H1 (cell line): ENCODE data around the gene GLT8D2. TPM values are rescaled to one million over a fixed set of nuclear protein-coding genes. Genes with fewer than 3 reads are reported as not detected.

Source experiments
- CTCF ChIA-PET: fragments of 300-600 bp; sonication (Branson Sonifier 250); formaldehyde crosslinking; loops from one replicate; lab custom pipeline; 2021; ENCODE audit not compliant: partially characterized antibody; lab: Charles Lee
- POLR2A ChIA-PET: fragments of 300-600 bp; sonication (Branson Sonifier 250); formaldehyde crosslinking; loops from one replicate; lab custom pipeline; 2021; ENCODE audit warnings: inconsistent platforms; ENCODE audit not compliant: partially characterized antibody; lab: Charles Lee
- DNase-seq, 2 experiments: peaks; one replicate each; pipeline versions ENCODE4 v3.0.0 to v3.0.0-alpha.2; 2010 to 2022; ENCODE audit warnings: low spot score in 2 of 2, low read depth in 1 of 2, mixed read lengths in 1 of 2
- FAIRE-seq: peaks from 2 replicates; lab custom pipeline; 2011; peaks lifted over from hg19 to GRCh38; lab: Jason Lieb, UNC
- H2AFZ ChIP-seq: 2 replicates; pipeline ENCODE4 v1.8.1; 2012; ENCODE audit warnings: low read length, inconsistent platforms
- H2AK5ac ChIP-seq: 2 replicates; pipeline ENCODE4 v1.6.1; 2013; ENCODE audit warnings: low read depth, low read length
- H2BK120ac ChIP-seq: replicated peaks from 2 replicates; pipeline ENCODE3; 2013; ENCODE audit warnings: low read depth, low read length, inconsistent platforms
- H2BK12ac ChIP-seq: 2 replicates; pipeline ENCODE4 v1.6.1; 2013; ENCODE audit warnings: low read depth, low read length
- H2BK15ac ChIP-seq: 2 replicates; pipeline ENCODE4 v1.6.1; 2013; ENCODE audit warnings: low read length
- H2BK20ac ChIP-seq: 2 replicates; pipeline ENCODE4 v1.6.1; 2013; ENCODE audit warnings: low read length
- H2BK5ac ChIP-seq: 2 replicates; pipeline ENCODE4 v1.6.1; 2013; ENCODE audit warnings: low read depth, low read length
- H3K14ac ChIP-seq: 2 replicates; pipeline ENCODE4 v1.6.1; 2013; ENCODE audit warnings: inconsistent platforms; ENCODE audit not compliant: insufficient read length
- H3K18ac ChIP-seq: 2 replicates; pipeline ENCODE4 v1.6.1; 2013; ENCODE audit warnings: low read length; ENCODE audit errors: extremely low read depth
- H3K23ac ChIP-seq: 2 replicates; pipeline ENCODE4 v1.6.1; 2013; ENCODE audit warnings: inconsistent platforms; ENCODE audit not compliant: insufficient read length
- H3K23me2 ChIP-seq: 2 replicates; pipeline ENCODE4 v1.6.1; 2013; ENCODE audit warnings: low read depth, low read length
- H3K27ac ChIP-seq: 2 replicates; pipeline ENCODE4 v1.6.1; 2011; ENCODE audit warnings: low read depth, low read length, inconsistent platforms
- H3K27me3 ChIP-seq, 4 experiments: replicated peaks in 1 of 4; 1 replicate in 1 of 4; 2 replicates in 3 of 4; pipeline versions ENCODE4 v1.6.1 to v1.8.1; 2011 to 2013; ENCODE audit warnings: low read length in 3 of 4, mild to moderate bottlenecking in 3 of 4, inconsistent platforms in 2 of 4, mixed read lengths in 2 of 4, moderate library complexity in 1 of 4; ENCODE audit not compliant: control insufficient read depth in 3 of 4, insufficient read depth in 3 of 4; ENCODE audit errors: extremely low read depth in 1 of 4
- H3K36me3 ChIP-seq, 4 experiments: 2 replicates each; pipeline versions ENCODE4 v1.6.1 to v1.8.1; 2011 to 2013; ENCODE audit warnings: mild to moderate bottlenecking in 4 of 4, low read length in 3 of 4, moderate library complexity in 2 of 4, control low read depth in 1 of 4, inconsistent platforms in 1 of 4; ENCODE audit not compliant: insufficient read depth in 4 of 4, control insufficient read depth in 2 of 4
- H3K4ac ChIP-seq: replicated peaks from 2 replicates; pipeline ENCODE3; 2013; ENCODE audit warnings: low read length, low read depth, mixed read lengths, inconsistent platforms; ENCODE audit not compliant: insufficient read length
- H3K4me1 ChIP-seq, 4 experiments: replicated peaks in 1 of 4; 1 replicate in 1 of 4; 2 replicates in 3 of 4; pipeline versions ENCODE4 v1.6.1 to v1.8.1; 2011 to 2013; ENCODE audit warnings: low read length in 3 of 4, inconsistent platforms in 2 of 4, mixed read lengths in 1 of 4; ENCODE audit not compliant: insufficient read depth in 4 of 4, control insufficient read depth in 3 of 4
- H3K4me2 ChIP-seq, 2 experiments: 2 replicates each; pipeline versions ENCODE4 v1.6.1 to v1.8.1; 2011 to 2013; ENCODE audit warnings: low read depth in 2 of 2, low read length in 2 of 2, control low read depth in 1 of 2, inconsistent platforms in 1 of 2, mild to moderate bottlenecking in 1 of 2; ENCODE audit not compliant: insufficient read depth in 1 of 2
- H3K4me3 ChIP-seq, 4 experiments: fragments of 200-600, 300-600 bp in 1 of 4; sonication (generic), shearing (Covaris generic), sonication (Bioruptor Twin) in 1 of 4; 2 replicates each; pipeline versions ENCODE4 v1.5.1 to v1.8.1; 2011 to 2016; ENCODE audit warnings: low read length in 4 of 4, low read depth in 3 of 4, control low read depth in 2 of 4, inconsistent platforms in 2 of 4, mild to moderate bottlenecking in 2 of 4, mixed read lengths in 1 of 4, moderate library complexity in 1 of 4; ENCODE audit not compliant: insufficient read depth in 2 of 4; ENCODE audit errors: extremely low read depth in 1 of 4
- H3K56ac ChIP-seq: replicated peaks from 2 replicates; pipeline ENCODE3; 2013; ENCODE audit warnings: low read depth, mild to moderate bottlenecking, mixed read lengths, low read length, inconsistent platforms; ENCODE audit not compliant: insufficient read length
- H3K79me1 ChIP-seq: 2 replicates; pipeline ENCODE4 v1.6.1; 2013; ENCODE audit warnings: low read depth, low read length, control low read depth
- H3K79me2 ChIP-seq, 2 experiments: 2 replicates each; pipeline versions ENCODE4 v1.6.1 to v1.8.1; 2012 to 2013; ENCODE audit warnings: low read length in 2 of 2, mild to moderate bottlenecking in 2 of 2, inconsistent platforms in 1 of 2; ENCODE audit not compliant: insufficient read depth in 2 of 2, control insufficient read depth in 1 of 2
- H3K9ac ChIP-seq, 4 experiments: replicated peaks in 1 of 4; 1 replicate in 1 of 4; 2 replicates in 3 of 4; pipeline versions ENCODE4 v1.6.1 to v1.8.1; 2011 to 2013; ENCODE audit warnings: low read depth in 3 of 4, low read length in 3 of 4, control low read depth in 2 of 4, mild to moderate bottlenecking in 2 of 4, moderate library complexity in 2 of 4, inconsistent platforms in 1 of 4; ENCODE audit errors: extremely low read depth in 1 of 4
- H3K9me3 ChIP-seq, 2 experiments: 2 replicates each; pipeline versions ENCODE4 v1.6.1 to v1.8.1; 2012 to 2013; ENCODE audit warnings: mild to moderate bottlenecking in 2 of 2, moderate library complexity in 2 of 2, control low read depth in 1 of 2, inconsistent platforms in 1 of 2, low read depth in 1 of 2, low read length in 1 of 2, mixed read lengths in 1 of 2; ENCODE audit not compliant: insufficient read depth in 2 of 2
- H4K20me1 ChIP-seq, 2 experiments: replicated peaks in 1 of 2; 2 replicates each; pipeline versions ENCODE3 to v1.8.1; 2011 to 2013; ENCODE audit warnings: inconsistent platforms in 2 of 2, low read length in 2 of 2, mild to moderate bottlenecking in 1 of 2; ENCODE audit not compliant: insufficient read depth in 2 of 2, control insufficient read depth in 1 of 2
- H4K5ac ChIP-seq: 2 replicates; pipeline ENCODE4 v1.6.1; 2013; ENCODE audit warnings: low read length, low read depth, mixed read lengths, inconsistent platforms; ENCODE audit not compliant: insufficient read length
- H4K8ac ChIP-seq: 2 replicates; pipeline ENCODE4 v1.8.0; 2013; ENCODE audit warnings: mild to moderate bottlenecking, moderate library complexity, low read length, inconsistent platforms; ENCODE audit not compliant: insufficient read depth; ENCODE audit errors: extremely low read depth
- H4K91ac ChIP-seq: replicated peaks from 2 replicates; pipeline ENCODE3; 2013; ENCODE audit warnings: low read length, mixed read lengths, inconsistent platforms; ENCODE audit not compliant: insufficient read length
- CREB1 ChIP-seq: IDR thresholded peaks from 2 replicates; pipeline ENCODE4 v1.6.1; 2012; ENCODE audit warnings: inconsistent platforms
- EGR1 ChIP-seq: IDR thresholded peaks from 2 replicates; pipeline ENCODE4 v1.6.1; 2011; ENCODE audit warnings: low read depth, low read length, borderline replicate concordance
- EP300 ChIP-seq, 2 experiments: IDR thresholded peaks; 1 replicate in 1 of 2; 2 replicates in 1 of 2; pipeline ENCODE4 v1.6.1; 2011 to 2012; ENCODE audit warnings: low read depth in 2 of 2, low read length in 2 of 2, mild to moderate bottlenecking in 2 of 2, borderline replicate concordance in 1 of 2, inconsistent platforms in 1 of 2, moderate library complexity in 1 of 2
- KDM4A ChIP-seq: IDR thresholded peaks from one replicate; pipeline ENCODE4 v1.7.1; 2012; ENCODE audit warnings: low read depth, mild to moderate bottlenecking, moderate library complexity, low read length, inconsistent platforms; ENCODE audit not compliant: severe bottlenecking
- POLR2A ChIP-seq, 2 experiments: IDR thresholded peaks; 1 replicate in 1 of 2; 2 replicates in 1 of 2; pipeline ENCODE4 v1.6.1; 2011; ENCODE audit warnings: low read depth in 2 of 2, low read length in 2 of 2, mild to moderate bottlenecking in 2 of 2; ENCODE audit errors: control extremely low read depth in 1 of 2
- RBBP5 ChIP-seq: IDR thresholded peaks from 2 replicates; pipeline ENCODE4 v1.7.1; 2012; ENCODE audit warnings: low read depth, mild to moderate bottlenecking, inconsistent platforms, low read length, moderate library complexity, borderline replicate concordance
- SIN3A ChIP-seq, 2 experiments: IDR thresholded peaks in 1 of 2; conservative IDR thresholded peaks in 1 of 2; 2 replicates each; pipeline ENCODE4 v1.6.1; 2011 to 2012; ENCODE audit warnings: low read length in 2 of 2, improper control_type of control experiment in 1 of 2, low read depth in 1 of 2, mild to moderate bottlenecking in 1 of 2
- TAF7 ChIP-seq: optimal IDR thresholded peaks from 2 replicates; pipeline ENCODE3; 2011; ENCODE audit warnings: low read depth, mild to moderate bottlenecking, inconsistent platforms, low read length, moderate library complexity, borderline replicate concordance
- WGBS, 2 experiments: shearing (Covaris generic) in 1 of 2; methylation state at CpG; one replicate each; pipeline versions ENCODE4 v1.1.6 to v1.1.7; 2013 to 2015; ENCODE audit warnings: low lambda C conversion rate in 2 of 2, mixed read lengths in 2 of 2, inconsistent platforms in 1 of 2, low coverage in 1 of 2, missing lambda C conversion rate in 1 of 2; ENCODE audit not compliant: insufficient replicate concordance in 2 of 2, insufficient coverage in 1 of 2, insufficient read length in 1 of 2; ENCODE audit errors: extremely low coverage in 1 of 2, missing lambda C conversion rate in 1 of 2; 5-methylcytosine and 5-hydroxymethylcytosine counted together
- polyA plus RNA-seq, 7 experiments: library from polyadenylated mRNA; depleted of rRNA in 3 of 7; stranded (reverse) in 5 of 7; unstranded in 2 of 7; fragments of >200 nt in 5 of 7; fragments of 200-250 nt in 2 of 7; gene quantifications; 1 replicate in 5 of 7; 2 replicates in 1 of 7; 4 replicates in 1 of 7; pipeline versions ENCODE4 v1.2.1 to v1.2.3, GENCODE V29; 2011 to 2013; ENCODE audit warnings: missing spikeins in 2 of 7, mixed read lengths in 2 of 7
- total RNA-seq: library from RNA; stranded (reverse); fragmentation: NEBNext Ultra II Directional; extraction: Animal tissue kit (Norgen Biotek cat#: 25700); gene quantifications from 2 replicates; pipeline ENCODE4 v1.2.1, GENCODE V29; 2021
- TF ChIP-seq, protein P1 (sequence below): IDR thresholded peaks from 2 replicates; pipeline ENCODE4 v1.6.1; 2012; ENCODE audit warnings: inconsistent platforms

Gene GLT8D2
- total and polyA plus RNA-seq, 2 of the 8 experiments (the other 6 are each of a cell fraction or from before 2014, with no cell fraction given), result 6.8 to 9.8 TPM

DNA sequence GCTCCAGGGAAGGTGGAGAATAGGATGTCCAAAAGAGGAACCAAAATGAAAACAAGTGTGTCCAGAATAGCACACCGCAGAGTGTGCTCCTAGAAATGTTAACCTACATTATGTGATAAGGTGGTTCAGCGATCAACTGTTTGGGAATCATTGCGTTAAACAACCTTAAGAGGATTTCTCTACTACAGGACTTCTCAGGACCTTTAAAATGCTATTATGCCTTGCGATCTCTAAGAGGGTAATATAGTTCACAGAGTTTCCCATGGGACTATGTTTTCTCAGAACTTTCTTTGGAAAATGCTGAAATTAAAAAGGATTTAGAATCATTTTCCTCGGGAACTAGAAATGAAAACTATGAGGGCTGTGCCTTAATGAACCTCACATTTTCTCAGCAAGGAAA is 1.8 kb downstream of the GLT8D2 start:
- H3K4me1 ChIP-seq, result peaks cover 0 to 3% (median 1%) of the 10 kb centered on the region in 4 experiments; a peak in 2 of 7 replicates
- no peak overlapping the region for H2BK120ac ChIP-seq
- no peak overlapping the region for H3K9ac ChIP-seq
- H3K4me2 ChIP-seq, result no peak overlapping the region
- no peak for DNase-seq
- H2BK15ac ChIP-seq, result no peak overlapping the region
- H3K23ac ChIP-seq, result no peak overlapping the region
- WGBS, 2 experiments, result 94% methylated on average over 5 of the region's 5 CpGs; no CpG with 5 or more reads in 1 of the 2 experiments
- H3K36me3 ChIP-seq, result no peaks in the 10 kb centered on the region
- H3K23me2 ChIP-seq, result peaks cover 11% of the 10 kb centered on the region
- no peak overlapping the region for H3K27ac ChIP-seq
- POLR2A ChIA-PET, result no interaction called here
- no peaks in the 10 kb centered on the region for H3K79me2 ChIP-seq
- H3K56ac ChIP-seq, result no peak overlapping the region
- H4K8ac ChIP-seq, result no peak overlapping the region
- no peak overlapping the region for H3K4me3 ChIP-seq
- no peak overlapping the region for H3K18ac ChIP-seq
- H2BK20ac ChIP-seq, result no peak overlapping the region
- H4K20me1 ChIP-seq, result no peaks in the 10 kb centered on the region
- peaks cover 0 to 3% (median 0%) of the 10 kb centered on the region in 4 experiments; a peak in 2 of 7 replicates for H3K27me3 ChIP-seq
- H3K4ac ChIP-seq, result no peak overlapping the region
- H4K91ac ChIP-seq, result no peak overlapping the region
- H3K79me1 ChIP-seq, result no peaks in the 10 kb centered on the region
- no peak overlapping the region for H3K14ac ChIP-seq
- no peak overlapping the region for H2AK5ac ChIP-seq
- no peak overlapping the region for H2AFZ ChIP-seq
- no peak overlapping the region for H4K5ac ChIP-seq
- no peak for FAIRE-seq
- H2BK12ac ChIP-seq, result no peak overlapping the region
- no peak overlapping the region for H2BK5ac ChIP-seq
- CTCF ChIA-PET, result interaction anchor here (1.2 kb wide), 1 partner anchor 10 kb away, joined by 3 read pairs; no protein-coding TSS in a partner anchor
- no peak for TF ChIP-seq EGR1
- TF ChIP-seq, protein P1, sequence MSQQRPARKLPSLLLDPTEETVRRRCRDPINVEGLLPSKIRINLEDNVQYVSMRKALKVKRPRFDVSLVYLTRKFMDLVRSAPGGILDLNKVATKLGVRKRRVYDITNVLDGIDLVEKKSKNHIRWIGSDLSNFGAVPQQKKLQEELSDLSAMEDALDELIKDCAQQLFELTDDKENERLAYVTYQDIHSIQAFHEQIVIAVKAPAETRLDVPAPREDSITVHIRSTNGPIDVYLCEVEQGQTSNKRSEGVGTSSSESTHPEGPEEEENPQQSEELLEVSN, result no peak
- no peak for TF ChIP-seq CREB1
- TF ChIP-seq SIN3A (conservative IDR thresholded peaks at IDR 0.05 in 1 of 2, IDR thresholded peaks at IDR 0.05 in 1 of 2; ENCODE audit: low read depth in 1 of 2, low read length in 2 of 2), result no peak
- TF ChIP-seq EP300 (IDR thresholded peaks at IDR 0.05; ENCODE audit: borderline replicate concordance in 1 of 2, low read depth in 2 of 2, low read length in 2 of 2), result no peak
- TF ChIP-seq RBBP5, result no peak
- no peak for TF ChIP-seq POLR2A (IDR thresholded peaks at IDR 0.05; ENCODE audit: control extremely low read depth in 1 of 2, low read depth in 2 of 2, low read length in 2 of 2)
- no peak for TF ChIP-seq KDM4A
- TF ChIP-seq TAF7, result no peak
- H3K9me3 ChIP-seq, result no peaks in the 10 kb centered on the region
